Measurements from ENCODE around the gene SHROOM4.
A peak's percentile ranks its signal among the peaks of the same experiment; 100 is the strongest.

SHROOM4 gene

GRCh38 chrX:50780144-50780543 is 33.9 kb downstream of the SHROOM4 start:
- no peak for DNase-seq

GRCh38 chrX:50779694-50780093 is 34.3 kb downstream of the SHROOM4 start:
- DNase-seq, result no peak

GRCh38 chrX:50778272-50778671 is 35.7 kb downstream of the SHROOM4 start:
- no peak for DNase-seq

- DNase-seq, result no peak
Observed at GRCh38 chrX:50776248-50776647, 37.7 kb downstream of the SHROOM4 start.

- no peak for DNase-seq
Observed at GRCh38 chrX:50771382-50771781, 42.6 kb downstream of the SHROOM4 start.

GRCh38 chrX:50770702-50771101 is 43.3 kb downstream of the SHROOM4 start:
- DNase-seq, result no peak

GRCh38 chrX:50769389-50770063 is 44.5 kb downstream of the SHROOM4 start:
- no peak for DNase-seq

GRCh38 chrX:50768801-50769200 is 45.2 kb downstream of the SHROOM4 start:
- no peak for DNase-seq

- DNase-seq, result no peak
Observed at GRCh38 chrX:50765986-50766385, 48.0 kb downstream of the SHROOM4 start.

- DNase-seq, result no peak
Observed at GRCh38 chrX:50762578-50762977, 51.4 kb downstream of the SHROOM4 start.

- no peak for DNase-seq
Observed at GRCh38 chrX:50756276-50756675, 57.7 kb downstream of the SHROOM4 start.

GRCh38 chrX:50751091-50751490 is 62.9 kb downstream of the SHROOM4 start:
- no peak for DNase-seq

- peak in 1 of 2 donors; percentile 0 for DNase-seq
Observed at GRCh38 chrX:50747471-50747900, 66.5 kb downstream of the SHROOM4 start.

GRCh38 chrX:50736656-50737055 is 77.3 kb downstream of the SHROOM4 start:
- DNase-seq, result no peak

GRCh38 chrX:50726296-50726695 is 87.7 kb downstream of the SHROOM4 start:
- no peak for DNase-seq

- no peak for DNase-seq
Observed at GRCh38 chrX:50725310-50725709, 88.7 kb downstream of the SHROOM4 start.

GRCh38 chrX:50723006-50723405 is 91.0 kb downstream of the SHROOM4 start:
- DNase-seq, result no peak

GRCh38 chrX:50721764-50722521 is 92.1 kb downstream of the SHROOM4 start:
- no peak for DNase-seq

- DNase-seq, result no peak
Observed at GRCh38 chrX:50719614-50720013, 94.4 kb downstream of the SHROOM4 start.

- DNase-seq, result no peak
Observed at GRCh38 chrX:50718776-50719175, 95.2 kb downstream of the SHROOM4 start.

- no peak for DNase-seq
Observed at GRCh38 chrX:50716706-50717105, 97.3 kb downstream of the SHROOM4 start.

- no peak for DNase-seq
Observed at GRCh38 chrX:50712777-50713176, 101.2 kb downstream of the SHROOM4 start.

- DNase-seq, result no peak
Observed at GRCh38 chrX:50711907-50712306, 102.1 kb downstream of the SHROOM4 start.

GRCh38 chrX:50707955-50708699 is 105.9 kb downstream of the SHROOM4 start:
- no peak for DNase-seq
